Stimulated activated naive CD4-positive, alpha-beta T cell (primary cell): Measurements from ENCODE around the gene EFS.
"Not testable (repeated sequence)": the region's sequence is repeated elsewhere in the genome, so short reads cannot be mapped to it uniquely, and the experiment has no call there.

ENCODE experiments used
- DNase-seq, 6 experiments: peaks; one replicate each; lab custom pipeline; 2025; lab: John Stamatoyannopoulos, UW

Gene EFS, protein sequence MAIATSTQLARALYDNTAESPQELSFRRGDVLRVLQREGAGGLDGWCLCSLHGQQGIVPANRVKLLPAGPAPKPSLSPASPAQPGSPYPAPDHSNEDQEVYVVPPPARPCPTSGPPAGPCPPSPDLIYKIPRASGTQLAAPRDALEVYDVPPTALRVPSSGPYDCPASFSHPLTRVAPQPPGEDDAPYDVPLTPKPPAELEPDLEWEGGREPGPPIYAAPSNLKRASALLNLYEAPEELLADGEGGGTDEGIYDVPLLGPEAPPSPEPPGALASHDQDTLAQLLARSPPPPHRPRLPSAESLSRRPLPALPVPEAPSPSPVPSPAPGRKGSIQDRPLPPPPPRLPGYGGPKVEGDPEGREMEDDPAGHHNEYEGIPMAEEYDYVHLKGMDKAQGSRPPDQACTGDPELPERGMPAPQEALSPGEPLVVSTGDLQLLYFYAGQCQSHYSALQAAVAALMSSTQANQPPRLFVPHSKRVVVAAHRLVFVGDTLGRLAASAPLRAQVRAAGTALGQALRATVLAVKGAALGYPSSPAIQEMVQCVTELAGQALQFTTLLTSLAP

DNA sequence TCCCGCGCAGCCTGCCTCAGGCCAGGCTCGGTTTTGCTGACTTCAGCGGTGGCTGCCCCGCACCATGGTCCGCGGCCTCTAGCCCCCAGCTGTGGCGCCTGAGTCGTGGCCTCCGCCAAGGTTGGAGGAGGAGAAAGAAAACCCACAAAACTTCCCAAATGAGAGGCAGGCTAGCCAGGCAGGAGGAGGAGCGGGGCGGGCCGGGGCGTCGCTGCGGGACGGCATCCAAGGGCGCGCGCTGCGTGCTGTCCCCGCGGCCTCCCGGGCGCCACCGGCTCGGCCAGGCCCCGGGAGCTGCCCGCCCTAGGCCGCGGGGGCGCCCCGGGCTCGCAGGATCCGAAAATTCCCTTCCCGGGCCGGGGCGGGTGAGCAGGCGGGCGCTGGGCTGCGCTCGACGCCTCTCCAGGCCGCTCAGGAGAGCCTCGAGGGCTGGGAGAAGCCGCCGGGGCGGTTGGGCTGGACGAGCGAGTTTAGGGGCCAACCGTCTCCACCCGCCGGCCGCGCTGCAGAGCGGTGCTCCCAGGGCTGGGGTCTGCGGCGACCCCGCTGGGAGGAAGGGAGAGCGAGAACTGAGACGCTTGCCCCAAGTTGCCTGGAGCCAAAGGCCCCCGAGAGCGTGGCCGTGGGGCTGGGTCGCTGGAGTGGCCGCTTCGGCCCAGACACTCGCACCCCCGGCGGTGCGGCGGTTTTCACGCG is at the start of gene EFS:
Gene EFS (minus strand): TSS at position 137 of the 696 bp plus-strand sequence. CDS start 147 bp downstream, outside the sequence.
- no peak for DNase-seq

DNA sequence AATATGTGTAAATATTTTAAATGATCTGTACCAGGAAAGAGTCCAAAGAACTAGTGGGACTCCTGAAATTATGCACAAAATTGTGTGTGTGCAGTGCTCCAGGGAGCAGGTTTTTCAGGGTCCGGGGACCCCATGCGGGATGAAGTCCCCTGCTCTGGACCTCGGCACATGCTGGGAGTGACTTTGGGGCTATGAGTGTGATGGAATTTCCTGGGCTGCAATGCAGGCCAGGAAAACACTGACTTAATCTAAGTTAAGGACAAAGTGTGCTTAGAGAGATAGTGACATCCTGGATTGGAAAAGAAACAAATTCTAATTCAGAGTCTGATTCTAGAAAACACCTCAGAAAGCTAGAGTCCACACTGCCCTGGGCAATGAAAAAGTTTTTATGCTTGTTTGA is 49.3 kb upstream of the EFS start:
- DNase-seq: no peak

GRCh38 chr14:23413681-23414080 is 48.7 kb upstream of the EFS start:
- DNase-seq: no peak

- no peak for DNase-seq
Observed at GRCh38 chr14:23411563-23412525, 46.9 kb upstream of the EFS start.

DNA sequence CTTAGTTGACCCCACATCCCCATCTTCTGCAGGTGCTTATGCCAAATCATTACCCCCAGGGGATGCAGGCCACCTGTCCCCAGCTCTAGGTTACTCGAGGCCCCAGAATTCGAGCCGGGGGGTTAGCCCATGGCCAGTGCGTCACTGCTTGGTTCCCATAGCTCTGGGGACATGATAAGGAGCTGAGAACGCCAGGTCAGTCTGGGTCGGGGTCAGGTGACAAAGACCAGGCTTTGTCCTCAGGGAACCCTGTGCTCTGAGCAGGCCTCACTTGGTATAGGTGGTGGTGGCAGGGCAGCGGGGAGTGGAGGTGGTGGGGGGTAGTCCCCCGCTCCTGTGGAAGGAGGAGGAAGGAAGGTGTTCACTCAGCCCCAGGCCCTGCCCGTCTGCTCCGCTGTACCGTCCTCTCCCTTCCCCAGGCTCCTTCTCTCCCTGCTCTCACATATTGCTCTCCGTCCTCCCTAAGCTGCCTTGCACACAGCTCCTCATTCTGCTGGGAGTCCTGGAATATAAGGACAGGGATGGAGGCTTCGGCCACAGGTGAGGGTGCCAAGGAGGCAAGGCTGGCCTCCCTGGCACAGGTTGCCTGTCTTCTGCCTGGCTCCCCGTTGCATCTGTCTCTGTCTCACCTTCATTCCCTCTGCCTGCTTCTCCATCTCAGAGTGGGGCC is 45.1 kb upstream of the EFS start:
- no peak for DNase-seq

- DNase-seq: no peak
Observed at GRCh38 chr14:23409475-23409874, 44.5 kb upstream of the EFS start.

- DNase-seq: no peak
Observed at GRCh38 chr14:23408307-23408630, 43.3 kb upstream of the EFS start.

DNA sequence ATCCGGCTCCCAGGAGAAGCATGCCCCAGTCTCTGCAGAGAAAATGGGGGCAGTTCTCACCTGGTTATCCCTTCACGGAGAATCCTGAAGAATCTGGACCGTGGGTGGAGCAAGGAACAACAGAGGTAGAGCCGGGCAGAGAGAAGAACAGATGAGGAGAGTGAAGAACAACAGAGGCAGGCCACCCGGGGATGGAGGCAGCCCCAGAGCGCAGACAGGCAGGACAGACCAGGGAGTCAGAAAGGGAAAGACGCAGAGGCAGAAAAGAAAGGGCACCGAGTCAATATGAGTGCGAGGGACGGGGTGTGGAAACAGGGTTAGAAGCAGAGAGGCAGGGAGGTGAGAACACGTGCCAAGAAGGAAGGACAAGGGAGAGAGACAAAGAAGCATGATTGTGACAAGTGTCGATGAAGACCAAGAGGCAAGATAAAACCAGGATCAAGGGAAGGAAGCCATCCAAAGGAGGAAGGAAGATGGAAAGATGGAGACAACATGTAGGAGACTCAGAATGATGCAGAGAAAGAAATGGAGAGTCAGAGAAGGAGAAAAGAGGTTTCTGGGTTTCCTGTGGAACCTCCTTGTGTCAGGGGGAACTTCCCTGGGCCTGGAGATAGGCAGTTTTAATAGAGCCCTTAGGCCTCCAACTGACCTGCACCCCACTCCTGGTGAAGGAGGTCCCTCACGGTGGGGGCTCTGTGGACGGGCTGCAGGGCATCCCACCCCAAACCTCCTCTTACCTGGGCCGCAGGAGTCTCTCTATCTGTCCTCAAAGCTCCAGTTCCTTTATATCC is 42.7 kb upstream of the EFS start, which contains the start of gene MYH6:
Gene MYH6 (minus strand): TSS at position 758 of the 791 bp plus-strand sequence. CDS start 1,050 bp downstream, outside the sequence.
- DNase-seq: no peak

DNA sequence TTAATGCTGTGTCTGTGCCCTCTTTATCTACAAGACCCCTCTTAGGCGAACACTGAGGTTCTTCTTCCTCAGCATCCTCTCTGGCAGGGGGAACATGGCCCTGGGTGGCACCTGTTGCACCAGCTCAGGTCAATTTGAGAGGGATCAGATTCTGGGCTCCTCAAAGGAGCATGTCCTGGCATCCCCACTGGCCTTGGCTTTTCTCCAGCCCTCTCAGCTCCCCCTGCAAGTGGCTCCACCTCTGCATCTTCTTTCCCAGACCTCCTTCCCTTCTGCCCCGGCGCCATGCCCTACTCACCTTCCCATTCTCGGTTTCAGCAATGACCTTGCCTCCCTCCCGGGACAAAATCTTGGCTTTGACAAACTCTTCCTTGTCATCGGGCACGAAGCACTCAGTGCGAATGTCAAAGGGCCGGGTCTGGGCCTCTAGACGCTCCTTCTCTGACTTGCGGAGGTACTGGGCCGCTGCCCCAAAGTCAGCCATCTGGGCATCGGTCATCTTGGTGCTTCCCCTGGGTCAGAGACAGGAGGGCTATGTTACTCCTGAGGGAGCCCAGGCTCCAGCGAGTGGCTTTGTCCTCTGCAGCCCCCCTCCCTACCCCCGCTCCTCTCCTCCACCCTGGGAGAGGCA is 41.9 kb upstream of the EFS start:
- no peak for DNase-seq

GRCh38 chr14:23406244-23406643 is 41.3 kb upstream of the EFS start:
- DNase-seq: no peak

- no peak for DNase-seq
Observed at GRCh38 chr14:23405516-23406025, 40.6 kb upstream of the EFS start.

DNA sequence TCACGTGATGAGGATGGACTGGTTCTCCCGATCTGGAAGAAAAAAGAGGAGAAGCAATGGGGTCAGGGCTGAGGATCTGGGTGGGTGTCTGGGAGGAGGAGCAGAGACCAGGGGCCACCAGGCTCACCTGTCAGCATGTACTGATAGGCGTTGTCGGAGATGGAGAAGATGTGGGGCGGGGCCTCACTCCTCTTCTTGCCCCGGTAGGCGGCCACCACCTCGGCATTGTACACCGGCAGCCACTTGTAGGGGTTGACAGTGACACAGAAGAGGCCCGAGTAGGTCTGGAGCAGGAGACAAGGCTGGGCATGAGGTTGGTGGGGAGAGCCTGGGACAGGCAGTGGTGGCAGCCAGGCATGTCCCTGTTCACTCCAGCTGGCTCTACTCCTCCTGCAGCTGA is 40.1 kb upstream of the EFS start:
- DNase-seq: no peak

GRCh38 chr14:23404331-23404900 is 39.4 kb upstream of the EFS start:
- no peak for DNase-seq

GRCh38 chr14:23403908-23404307 is 38.9 kb upstream of the EFS start:
- no peak for DNase-seq

DNA sequence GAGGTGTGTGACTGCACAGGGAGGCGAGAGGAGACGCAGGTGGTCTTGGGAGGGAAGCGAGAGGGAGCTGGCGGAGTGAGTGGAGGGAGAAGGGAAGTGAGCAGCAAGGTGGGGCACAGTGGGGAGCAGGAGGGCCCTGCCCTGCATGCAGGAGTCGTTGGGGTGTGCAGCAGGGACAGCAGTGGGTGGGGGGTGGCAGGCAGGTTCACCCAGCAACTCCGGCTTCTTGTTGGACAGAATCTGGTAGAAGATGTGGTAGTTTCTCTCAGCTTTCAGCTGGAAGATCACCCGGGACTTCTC is 38.1 kb upstream of the EFS start:
- no peak for DNase-seq

DNA sequence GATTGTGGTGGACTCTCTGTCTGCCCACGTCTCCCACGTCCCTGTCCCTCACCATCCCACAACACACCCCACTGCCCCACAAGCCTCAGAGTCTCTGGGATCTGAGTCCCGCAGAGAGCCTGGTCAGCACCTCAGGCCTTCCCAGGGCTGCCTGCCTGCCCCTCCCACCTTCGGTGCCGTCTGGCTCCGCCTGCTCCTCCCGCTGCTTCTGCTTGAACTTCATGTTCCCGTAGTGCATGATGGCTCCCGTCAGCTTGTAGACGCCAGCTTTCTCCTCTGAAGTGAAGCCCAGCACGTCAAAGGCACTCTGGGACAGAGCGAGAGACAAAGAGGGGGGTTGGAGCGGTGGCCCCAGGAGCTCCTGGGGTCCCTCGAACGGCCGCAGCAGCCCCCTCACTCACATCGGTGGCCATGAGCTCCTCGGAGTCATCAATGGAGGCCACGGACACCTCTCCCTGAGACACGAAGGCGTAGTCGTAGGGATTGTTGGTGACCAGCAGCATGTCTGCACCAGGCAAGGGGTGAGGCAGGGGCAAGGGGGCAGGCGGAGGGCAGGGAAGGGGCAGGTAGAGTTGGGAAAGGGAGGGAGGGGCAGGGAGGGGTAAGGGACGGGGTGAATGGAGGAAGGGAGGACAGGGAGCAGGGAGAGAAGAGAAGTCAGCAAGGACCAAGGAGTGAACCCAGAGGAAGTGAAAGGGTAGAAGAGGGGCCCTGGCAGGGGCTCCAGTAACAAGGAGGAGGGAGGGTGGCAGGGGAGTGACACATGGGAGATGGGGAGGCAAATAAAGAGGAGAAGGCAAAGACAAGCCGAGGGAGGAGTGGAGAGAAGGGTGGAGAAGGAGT is 37.5 kb upstream of the EFS start:
- DNase-seq: no peak

GRCh38 chr14:23401291-23401690 is 36.3 kb upstream of the EFS start:
- no peak for DNase-seq

GRCh38 chr14:23400496-23401149 is 35.7 kb upstream of the EFS start:
- DNase-seq: not testable (repeated sequence)
